Measurements from ENCODE around the gene DUOX2.
"Not testable (repeated sequence)": the region's sequence is repeated elsewhere in the genome, so short reads cannot be mapped to it uniquely, and the experiment has no call there.

Gene DUOX2

DNA sequence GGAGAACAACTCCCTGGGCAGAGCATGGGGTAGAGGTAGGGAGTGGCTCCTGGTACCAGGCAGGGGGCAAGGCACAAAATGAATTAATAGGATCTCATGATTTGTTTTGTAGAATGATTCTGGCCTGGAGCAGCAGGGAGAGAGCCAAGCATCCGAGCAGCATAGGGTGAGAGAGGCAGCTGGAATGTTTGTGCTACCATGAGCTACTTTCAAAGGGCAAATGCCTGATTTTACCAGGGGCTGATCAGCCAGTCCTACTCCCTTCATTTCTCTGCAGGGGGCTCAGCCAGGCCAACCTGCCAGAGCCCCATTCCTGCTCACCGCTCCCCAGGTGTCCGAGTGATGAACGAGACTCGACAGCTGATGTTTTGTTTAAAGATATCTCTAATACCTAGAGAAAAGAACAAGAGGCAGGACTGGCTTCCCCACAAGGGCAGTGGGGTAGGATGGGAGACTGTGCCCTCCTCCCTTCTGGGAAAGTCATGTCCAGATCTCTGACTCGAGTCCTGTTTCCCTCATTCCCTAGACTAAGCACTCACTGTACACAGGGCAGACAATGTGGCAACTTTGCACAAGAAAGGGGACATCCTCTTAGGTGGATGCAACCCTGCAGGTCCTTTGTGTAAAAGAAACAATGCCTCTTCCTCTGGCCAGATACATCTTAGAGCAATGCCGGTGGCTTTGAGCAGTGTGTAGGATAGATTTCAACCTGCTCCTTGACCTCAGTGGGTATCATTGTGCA is 12.9 kb downstream of the DUOX2 start:
- DNase-seq (ENCODE audit: low read depth in 2 of 2) = no peak

DNA sequence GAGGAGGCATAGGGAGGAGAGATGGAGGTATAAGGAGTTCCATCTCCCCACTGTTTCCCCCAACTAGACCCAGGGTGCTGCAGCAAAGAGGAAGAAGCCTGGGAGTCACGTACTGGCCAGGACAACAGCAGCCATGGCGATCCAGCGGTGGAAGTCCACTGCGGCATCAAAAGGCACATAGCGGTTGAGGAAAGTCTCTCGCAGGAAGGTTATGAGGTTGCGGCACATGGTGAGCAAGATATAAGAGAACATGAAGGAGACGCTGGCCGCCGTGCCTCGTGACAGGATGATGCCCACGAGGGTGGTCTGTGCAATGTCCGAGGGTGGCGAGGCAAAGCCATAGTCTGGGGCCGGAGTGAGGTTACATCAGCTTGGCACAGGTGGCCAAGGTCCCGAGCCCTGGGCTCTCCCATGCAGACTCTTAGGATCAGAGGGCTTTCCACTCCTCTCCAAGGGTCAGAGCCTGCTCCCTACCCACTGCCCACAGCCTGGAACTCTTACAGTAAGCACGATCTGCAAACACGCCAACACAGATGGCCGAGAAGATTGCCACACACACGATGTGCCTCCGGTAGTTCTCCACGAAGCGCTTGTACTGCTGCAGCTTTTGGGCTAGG is 14.3 kb downstream of the DUOX2 start:
- DNase-seq (ENCODE audit: low read depth in 2 of 2) = no peak

DNA sequence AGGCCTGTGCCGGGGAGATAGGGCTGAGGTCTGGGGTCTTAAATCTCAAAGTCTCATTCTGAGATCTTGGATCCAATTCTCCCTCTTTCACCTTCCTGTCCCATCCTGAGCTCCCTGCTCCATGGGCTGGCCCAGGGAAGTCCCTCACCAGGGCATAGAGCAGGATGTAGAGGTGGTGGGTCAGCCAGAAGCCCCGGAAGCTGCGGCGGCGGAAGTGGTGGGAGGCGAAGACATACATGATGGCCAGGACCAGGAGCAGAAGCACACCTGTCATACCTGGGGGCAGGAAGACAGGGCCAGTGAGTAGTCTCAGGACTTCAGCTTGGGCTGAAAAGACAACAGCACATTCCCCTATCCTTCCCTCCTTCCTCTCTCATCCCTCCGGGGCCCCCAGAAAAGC is 16.5 kb downstream of the DUOX2 start:
- DNase-seq (ENCODE audit: low read depth in 2 of 2) = no peak

DNA sequence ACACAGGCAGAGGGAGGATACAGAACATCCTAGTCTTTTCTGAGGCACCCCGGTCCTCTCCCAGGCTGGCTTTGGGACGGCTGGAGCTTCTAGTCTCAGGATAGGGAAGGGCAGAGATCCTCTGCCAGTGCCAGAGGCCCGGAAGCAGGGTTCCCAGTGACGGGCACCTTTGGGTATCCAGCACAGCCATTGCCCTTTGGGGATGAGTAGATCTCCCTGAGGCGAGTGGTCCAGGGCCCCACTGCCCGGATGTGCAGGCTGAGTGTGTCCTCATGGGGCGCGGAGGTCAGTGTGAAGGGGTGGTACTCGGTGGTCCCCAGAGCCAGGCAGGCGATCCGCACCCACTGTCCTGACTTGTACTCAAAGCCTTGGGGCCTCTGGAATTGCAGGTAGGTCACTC is 18.3 kb downstream of the DUOX2 start:
- DNase-seq (ENCODE audit: low read depth in 2 of 2) = no peak

DNA sequence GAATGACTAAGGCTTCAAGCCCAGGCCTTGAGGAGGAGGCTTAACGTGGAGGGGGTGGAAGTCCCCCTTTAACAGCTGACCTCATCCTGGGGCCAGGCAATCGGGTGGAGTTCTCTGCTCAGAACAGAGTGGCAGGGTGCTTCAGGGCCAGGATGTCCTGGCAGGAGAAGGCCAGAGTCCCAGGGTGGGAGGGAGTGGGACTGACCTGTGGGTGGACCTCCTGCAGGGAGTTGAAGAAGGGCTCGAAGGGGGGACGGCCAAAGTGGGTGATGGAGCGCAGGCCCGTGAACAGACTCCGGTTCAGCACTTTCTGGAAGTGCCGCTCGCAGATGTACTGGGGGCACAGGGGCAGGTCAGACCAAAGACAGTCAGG is 19.6 kb downstream of the DUOX2 start:
- DNase-seq (ENCODE audit: low read depth in 2 of 2) = no peak

DNA sequence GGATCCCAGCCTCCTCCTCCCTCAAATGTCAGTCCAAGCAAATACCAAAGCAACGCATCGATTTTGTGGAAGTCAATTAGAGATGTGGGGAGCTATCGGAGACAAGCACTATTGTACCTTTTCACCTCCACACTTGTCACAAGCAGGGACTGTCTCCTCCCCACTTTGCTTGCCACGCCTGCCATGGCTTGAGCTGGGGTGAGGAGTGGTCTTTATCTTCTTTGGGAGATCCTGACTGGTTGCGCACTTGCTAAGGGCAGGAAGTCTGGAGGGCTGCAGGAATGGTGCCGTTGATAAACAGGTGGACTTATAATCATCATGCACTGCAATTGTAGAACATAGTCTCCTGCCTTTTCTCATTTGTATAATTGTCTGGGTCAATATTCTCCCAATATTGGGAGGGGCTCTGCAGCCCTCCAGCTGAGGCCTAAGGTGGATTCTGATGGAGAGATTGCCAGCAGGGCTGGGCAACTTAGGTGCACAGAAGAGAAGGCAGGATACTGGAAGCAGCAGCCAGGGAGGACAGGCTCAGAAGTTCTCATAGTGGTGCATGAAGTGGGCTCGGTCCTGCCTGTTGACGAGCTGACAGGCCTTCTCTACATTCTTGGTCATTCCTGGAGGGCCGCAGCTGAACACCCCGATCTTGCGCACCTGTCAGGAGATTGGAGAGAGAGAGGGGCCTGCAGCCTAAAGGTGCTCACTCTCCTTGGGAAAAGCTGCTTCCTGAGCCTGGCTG is 20.2 kb downstream of the DUOX2 start:
- DNase-seq (ENCODE audit: low read depth in 2 of 2) = no peak

DNA sequence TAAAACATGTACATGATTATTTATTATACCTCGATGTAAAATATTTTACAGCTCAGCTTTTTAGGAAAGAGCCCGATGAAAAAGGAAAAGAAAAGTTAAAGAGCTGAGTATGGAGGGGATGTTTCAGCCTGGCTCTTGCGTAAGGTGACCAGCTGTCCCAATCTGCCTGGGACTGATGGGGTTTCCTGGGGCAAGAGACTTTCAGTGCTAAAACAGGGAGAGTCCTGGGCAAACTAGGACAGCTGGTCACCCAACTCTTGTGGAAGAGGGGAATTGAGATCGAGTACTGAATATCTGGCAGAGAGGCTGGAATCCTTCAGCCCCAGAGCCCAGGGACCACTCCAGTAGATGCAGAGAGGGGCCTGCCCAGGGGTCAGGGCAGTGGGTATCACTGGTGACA is 21.0 kb downstream of the DUOX2 start:
- DNase-seq (ENCODE audit: low read depth in 2 of 2) = no peak

DNA sequence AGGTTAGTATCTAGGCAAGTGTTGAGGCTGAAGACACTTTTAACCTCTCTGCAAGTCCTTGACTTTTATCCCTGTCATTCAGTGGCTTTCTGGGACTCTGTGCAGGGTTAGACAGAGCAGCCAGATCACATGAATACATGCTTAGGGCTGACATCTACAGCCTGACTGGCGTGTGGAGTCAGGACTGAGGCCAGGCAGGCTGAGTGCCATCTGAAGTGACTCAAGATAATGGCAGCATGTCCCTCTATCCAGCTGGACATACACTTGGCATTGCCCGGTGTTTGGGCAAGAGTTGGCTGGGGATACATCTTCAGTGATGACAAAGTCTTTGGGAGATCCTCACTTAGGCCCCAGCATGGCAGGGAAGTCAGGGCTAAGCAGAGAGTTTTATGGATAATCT is 22.4 kb downstream of the DUOX2 start:
- no peak for DNase-seq (ENCODE audit: low read depth in 2 of 2)

DNA sequence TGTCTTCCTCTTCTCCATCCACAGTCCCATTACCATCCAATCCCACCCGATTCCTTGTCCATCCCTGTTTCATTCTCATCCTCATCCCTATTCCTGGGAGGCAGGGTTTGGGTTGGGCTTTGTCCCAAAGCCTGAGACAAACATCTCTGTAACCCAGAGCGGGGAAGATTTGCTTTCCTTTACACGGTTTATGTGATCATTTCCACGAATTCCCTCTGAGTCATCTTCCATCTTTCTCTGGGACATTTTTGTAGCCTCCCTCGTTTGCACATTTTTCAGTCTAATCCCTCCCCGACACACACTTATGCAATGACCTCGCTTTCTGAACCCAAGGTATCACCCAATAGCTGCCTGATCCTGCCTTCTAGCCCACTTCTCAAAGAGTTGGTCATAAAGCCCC is 22.8 kb downstream of the DUOX2 start:
- no peak for DNase-seq (ENCODE audit: low read depth in 2 of 2)

DNA sequence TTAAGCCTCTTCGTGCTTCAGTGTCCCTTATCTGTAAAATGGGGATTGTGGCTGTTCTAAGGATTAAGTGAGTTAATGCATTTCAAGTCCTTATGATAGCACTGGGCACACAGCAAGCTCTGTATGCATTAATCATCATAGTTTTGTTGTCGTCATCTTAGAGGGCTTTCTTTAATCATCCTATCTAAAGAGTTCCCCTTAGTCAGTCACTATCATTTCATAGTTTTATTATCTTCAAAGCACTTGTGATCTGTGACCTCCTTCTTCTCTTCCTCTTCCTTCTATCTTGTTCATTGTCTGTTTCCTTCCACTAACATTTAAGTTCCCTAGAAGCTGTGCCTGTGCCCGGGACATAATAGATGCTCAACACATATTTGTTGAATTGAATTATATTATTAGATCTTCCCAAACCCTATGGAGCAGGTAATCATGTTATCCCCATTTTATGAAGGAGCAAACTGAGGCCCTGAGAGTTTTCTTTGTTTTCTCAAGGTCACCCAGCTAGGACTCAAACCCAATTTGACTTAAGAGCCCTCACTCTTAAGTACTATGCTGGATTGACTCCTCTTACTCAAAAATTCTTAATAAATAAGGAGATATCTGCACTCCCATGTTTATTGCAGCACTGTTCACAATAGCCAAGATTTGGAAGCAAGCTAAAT is 24.1 kb downstream of the DUOX2 start:
- DNase-seq (ENCODE audit: low read depth in 2 of 2) = no peak

DNA sequence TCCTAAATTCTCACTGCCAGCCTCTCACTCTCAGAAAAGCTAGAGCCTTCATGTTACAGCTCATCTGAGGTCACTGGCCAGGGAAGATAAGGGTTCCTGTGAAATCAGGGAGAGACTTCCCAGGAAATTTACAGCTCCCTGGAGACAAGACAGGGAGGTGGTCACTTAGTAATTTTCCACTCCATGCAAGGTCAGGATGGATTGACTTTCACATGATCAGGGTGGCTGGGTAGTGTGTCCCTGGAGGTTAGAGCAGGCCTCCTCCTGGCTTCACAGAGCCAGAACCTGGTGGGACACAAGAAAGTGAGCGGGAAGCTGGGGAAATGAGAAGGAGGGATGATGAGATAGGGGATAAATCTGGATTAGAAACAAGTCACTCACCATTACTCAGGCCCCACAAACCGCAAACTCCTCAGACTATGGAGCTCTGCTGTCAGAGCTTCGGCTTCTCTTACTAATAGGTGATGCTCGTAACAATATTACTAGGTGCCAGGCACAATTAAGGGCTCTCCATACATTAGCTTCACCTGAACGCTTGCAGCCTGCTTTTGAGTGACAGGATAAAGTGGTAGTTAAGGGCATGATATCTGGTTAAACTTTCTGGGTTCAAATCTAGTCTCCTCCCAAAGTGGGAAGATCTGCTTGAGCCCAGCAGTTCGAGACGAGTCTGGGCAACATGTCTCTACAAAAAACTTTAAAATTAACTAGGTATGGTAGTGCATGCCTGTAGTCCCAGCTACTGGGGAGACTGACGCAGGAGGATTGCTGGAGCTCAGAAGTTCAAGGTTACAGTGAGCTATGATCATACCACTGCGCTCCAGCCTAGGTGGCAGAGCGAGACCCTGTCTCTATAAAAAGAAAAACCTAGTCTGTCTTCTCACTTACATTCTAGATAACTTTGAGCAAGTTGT is 24.9 kb downstream of the DUOX2 start:
- DNase-seq (ENCODE audit: low read depth in 2 of 2) = no peak

DNA sequence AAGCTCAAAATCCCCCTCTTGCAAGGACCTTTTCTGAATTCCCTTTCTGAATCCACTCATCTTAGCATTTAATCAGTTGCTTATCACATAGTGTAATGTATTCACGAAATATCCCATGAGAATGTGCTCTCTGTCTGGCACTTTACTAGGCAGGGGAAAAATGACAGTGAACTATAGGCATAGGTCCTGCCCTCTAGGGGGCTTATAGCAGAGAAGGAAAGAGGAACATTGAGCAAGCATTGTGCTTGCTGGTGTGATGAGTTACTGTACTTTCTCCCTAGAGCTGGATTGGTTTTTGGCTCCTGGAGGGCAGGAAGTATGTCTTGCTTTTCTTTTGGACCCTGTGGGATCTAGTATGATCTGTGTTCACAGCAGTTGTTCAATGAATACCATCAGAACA is 26.5 kb downstream of the DUOX2 start:
- no peak for DNase-seq (ENCODE audit: low read depth in 2 of 2)

DNA sequence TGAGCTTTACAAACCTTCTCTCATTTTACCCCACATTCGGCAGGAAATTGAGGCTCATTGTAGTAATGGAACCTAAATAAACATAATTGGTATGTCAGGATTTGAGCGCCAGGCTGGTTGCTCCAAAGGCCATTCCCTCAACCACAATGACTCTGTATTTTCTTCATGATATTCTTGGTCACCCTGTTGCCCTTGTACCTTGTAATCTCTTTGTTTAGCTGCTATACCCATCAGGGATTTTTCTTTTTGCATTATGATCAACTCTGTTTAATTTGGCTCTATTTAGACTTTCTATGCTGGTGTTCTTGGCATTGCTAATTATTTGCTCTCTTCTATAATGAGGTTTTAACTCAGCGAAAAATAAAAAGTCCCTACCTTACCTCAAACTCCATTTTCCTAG is 29.8 kb downstream of the DUOX2 start:
- no peak for DNase-seq (ENCODE audit: low read depth in 2 of 2)

DNA sequence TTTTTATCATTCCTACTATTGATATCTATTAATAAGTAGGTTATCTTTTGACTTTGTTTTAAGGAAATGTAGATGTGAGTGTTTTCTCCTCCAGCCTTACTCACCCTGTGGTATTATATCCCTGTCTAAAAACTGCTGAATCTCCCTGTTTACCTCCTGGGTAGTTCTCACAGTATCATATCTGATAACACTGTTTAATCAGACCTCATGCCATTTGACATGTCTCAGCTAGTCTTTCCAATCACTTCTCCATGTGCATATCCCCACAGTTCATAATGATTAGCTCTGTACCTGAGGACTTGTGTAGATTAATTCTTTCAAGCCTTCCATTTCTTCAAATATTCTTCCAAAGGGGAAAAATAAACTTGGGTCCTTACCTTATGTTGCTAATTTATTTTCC is 30.7 kb downstream of the DUOX2 start:
- no peak for DNase-seq (ENCODE audit: low read depth in 2 of 2)

DNA sequence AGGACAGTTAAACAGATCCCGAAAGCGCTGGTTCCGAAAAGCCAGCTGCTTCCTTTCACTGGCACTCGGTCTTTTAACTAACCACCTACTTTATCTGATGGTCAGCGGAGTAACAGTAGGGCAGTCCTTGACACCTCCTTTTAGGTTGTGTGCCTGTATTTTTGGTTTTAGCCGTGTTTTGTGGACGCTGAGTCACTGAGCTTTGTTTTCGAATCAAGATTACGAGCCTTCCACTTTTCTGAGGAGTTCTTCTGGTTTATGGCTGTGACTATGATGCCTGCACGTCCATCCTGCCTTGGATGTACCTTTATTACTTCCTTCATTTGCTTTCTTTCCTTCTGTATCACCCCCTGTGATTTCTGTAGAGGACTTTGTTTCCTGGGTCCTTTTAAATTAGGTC is 31.6 kb downstream of the DUOX2 start:
- DNase-seq (ENCODE audit: low read depth in 2 of 2) = not testable (repeated sequence)

DNA sequence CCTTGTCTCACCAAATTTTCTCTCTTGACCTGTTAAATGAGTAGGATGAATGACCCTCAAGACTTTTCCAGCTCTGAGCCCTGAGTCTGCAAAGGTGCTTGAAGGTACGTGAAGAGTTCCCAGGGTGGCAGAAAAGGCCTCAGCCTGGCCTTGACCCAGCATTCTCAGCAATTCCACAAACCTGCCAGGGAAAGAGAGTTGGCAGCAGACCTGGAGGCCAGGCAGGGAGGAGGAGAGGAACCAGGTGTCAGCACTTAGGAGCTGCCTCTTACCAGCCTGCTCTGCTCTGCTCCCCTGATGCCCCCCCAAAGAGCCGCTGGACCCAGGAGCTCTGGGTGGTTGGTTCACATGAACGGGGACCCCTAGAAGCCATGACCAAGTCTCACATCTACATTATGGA is 33.4 kb downstream of the DUOX2 start:
- not testable (repeated sequence) for DNase-seq (ENCODE audit: low read depth in 2 of 2)

DNA sequence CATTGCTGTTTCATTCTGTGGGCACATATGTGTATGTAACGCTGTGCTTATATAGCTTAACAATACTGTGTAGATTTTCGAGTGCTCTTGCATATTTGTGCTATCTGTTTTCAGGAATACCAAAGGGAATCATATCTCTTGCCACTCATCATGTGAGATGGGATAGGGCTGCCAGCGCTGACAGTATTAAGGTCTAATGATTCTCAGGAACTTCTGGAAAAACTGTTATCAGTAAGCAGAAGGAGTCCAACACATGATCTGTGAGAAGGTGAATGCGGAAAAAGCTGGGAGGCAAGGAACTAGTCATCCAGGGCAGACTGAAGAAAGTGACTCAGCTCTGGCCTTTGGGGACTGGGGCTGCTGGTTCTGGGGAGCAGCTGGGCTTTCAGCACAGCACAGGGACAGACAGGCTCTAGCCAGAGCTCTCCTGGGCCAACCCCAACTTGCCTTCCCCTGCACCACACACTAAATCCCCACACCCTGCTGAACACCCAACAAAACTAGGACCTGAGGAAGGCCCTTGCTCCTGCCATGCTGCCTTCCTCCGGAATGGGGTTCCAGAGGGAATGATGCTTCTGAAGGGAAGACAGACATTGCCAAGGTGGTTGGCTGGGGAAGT is 34.2 kb downstream of the DUOX2 start:
- not testable (repeated sequence) for DNase-seq (ENCODE audit: low read depth in 2 of 2)

DNA sequence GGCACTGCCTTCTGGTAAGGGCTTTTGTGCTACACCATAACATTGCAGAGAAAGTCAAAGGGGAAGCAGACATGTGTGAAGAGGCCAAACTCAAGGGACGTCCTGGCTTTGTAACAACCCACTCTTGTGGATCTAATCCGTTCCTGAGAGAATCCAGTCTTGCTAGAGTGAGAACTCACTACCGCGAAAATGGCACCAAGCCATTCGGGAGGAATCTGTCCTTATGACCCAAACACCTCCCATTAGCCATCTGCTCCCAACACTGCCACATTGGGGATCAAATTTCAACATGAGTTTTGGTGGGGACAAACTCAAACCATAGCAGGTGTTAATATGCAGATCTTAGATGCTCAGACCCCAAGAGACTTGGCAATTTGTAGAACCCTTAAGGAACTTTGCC is 34.8 kb downstream of the DUOX2 start:
- not testable (repeated sequence) for DNase-seq (ENCODE audit: low read depth in 2 of 2)

DNA sequence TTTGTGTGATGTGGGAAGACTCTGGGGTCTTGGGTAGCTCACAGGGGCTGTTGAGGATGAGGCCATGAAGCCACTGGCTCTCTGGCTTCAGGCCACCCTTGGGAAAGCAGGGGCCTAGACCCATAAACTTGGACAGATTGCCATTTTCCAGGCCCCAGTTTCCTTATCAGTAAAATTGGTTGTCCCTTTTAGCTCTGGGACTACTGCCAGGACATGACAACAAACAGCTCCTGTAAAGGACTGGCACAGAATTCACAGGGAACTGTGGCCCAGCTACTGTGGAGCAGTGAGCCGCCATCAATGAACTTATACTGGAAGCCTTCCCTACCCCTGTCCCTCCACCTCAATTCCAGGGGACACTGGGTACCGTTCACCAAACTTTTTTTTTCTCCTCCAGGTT is 36.6 kb downstream of the DUOX2 start:
- not testable (repeated sequence) for DNase-seq (ENCODE audit: low read depth in 2 of 2)

DNA sequence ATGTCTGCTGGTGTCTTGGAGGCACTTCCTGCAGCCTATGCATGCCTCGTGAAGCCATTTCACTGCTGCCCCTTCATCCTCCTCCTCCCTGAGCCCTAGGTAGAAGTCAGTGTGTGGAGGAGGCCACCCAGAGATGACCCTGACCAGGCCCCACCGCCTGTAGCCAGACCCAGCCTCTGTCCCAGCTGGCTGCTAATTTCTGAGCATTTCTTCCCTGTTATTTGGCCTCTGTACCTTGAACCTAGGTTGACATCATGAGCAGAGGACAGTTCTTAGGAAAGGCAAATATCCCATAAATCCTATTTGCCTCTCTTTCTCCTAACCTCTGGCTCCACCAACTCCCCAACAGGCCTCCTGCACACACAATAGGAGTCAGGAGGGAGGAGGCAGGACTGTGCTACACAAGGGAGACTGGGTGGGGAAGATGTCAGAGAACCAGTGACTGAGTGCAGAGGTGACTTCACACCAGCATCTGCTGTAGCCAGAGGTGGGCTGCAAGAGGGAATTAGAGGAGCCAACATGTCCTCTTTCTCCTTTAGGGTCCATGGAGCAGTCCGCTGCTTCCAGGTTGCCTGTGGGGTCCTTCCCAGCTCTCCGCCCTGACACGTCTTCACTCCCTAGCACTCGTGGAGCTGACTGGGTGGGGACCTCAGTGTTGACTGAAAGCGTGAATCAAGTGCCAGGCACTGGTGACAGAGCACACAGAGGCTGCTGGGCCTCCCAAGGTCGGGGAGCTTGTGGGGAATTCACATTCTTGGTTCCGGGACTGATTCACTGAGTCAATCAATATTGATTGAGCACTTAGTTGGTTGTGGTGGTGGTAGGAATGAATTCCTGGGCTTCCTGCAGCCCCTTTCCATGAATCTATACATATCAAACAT is 38.3 kb downstream of the DUOX2 start:
- DNase-seq (ENCODE audit: low read depth in 2 of 2) = not testable (repeated sequence)

Data from stimulated activated CD4-positive, alpha-beta T cell treated with anti-CD3 and anti-CD28 coated beads, Interleukin-1b, Interleukin-23, amount 100 ng/mL, for 4 hours (primary cell).